ENCODE results near the gene OTOA.
"Not testable (repeated sequence)": the region's sequence is repeated elsewhere in the genome, so short reads cannot be mapped to it uniquely, and the experiment has no call there.

Gene OTOA

GRCh38 chr16:21645261-21645721, 18.5 kb upstream of the OTOA start:
- TF ChIP-seq CTCF (IDR thresholded peaks at IDR 0.05) (no peak), ZFX (IDR thresholded peaks at IDR 0.05; ENCODE audit: borderline replicate concordance) (no peak)
- H3K27ac ChIP-seq = no peak overlapping the region

- TF ChIP-seq ZFX (IDR thresholded peaks at IDR 0.05; ENCODE audit: borderline replicate concordance) (no peak), CTCF (IDR thresholded peaks at IDR 0.05) (no peak)
- H3K27ac ChIP-seq = no peak overlapping the region
Measured at GRCh38 chr16:21646091-21646490, 17.7 kb upstream of the OTOA start.

- TF ChIP-seq CTCF (IDR thresholded peaks at IDR 0.05) (no peak), ZFX (IDR thresholded peaks at IDR 0.05; ENCODE audit: borderline replicate concordance) (no peak)
- H3K27ac ChIP-seq = no peak overlapping the region
Measured at GRCh38 chr16:21646721-21647561, 16.8 kb upstream of the OTOA start.

- TF ChIP-seq CTCF (IDR thresholded peaks at IDR 0.05) (no peak), ZFX (IDR thresholded peaks at IDR 0.05; ENCODE audit: borderline replicate concordance) (no peak)
- no peak overlapping the region for H3K27ac ChIP-seq
Measured at GRCh38 chr16:21647562-21648164, 16.1 kb upstream of the OTOA start.

- not testable (repeated sequence) for H3K27ac ChIP-seq
Measured at GRCh38 chr16:21649826-21650406, 13.9 kb upstream of the OTOA start.

- H3K27ac ChIP-seq = no peak overlapping the region
- TF ChIP-seq CTCF (IDR thresholded peaks at IDR 0.05) = no peak
- no peak for TF ChIP-seq ZFX (IDR thresholded peaks at IDR 0.05; ENCODE audit: borderline replicate concordance)
Measured at GRCh38 chr16:21650521-21650920, 13.2 kb upstream of the OTOA start.

- no peak overlapping the region for H3K27ac ChIP-seq
- TF ChIP-seq ZFX (IDR thresholded peaks at IDR 0.05; ENCODE audit: borderline replicate concordance) = no peak
- no peak for TF ChIP-seq CTCF (IDR thresholded peaks at IDR 0.05)
Measured at GRCh38 chr16:21651515-21651914, 12.3 kb upstream of the OTOA start.
